ENCODE results near the gene TLE6.
A peak's percentile ranks its signal among the peaks of the same experiment; 100 is the strongest.

Gene TLE6

DNA sequence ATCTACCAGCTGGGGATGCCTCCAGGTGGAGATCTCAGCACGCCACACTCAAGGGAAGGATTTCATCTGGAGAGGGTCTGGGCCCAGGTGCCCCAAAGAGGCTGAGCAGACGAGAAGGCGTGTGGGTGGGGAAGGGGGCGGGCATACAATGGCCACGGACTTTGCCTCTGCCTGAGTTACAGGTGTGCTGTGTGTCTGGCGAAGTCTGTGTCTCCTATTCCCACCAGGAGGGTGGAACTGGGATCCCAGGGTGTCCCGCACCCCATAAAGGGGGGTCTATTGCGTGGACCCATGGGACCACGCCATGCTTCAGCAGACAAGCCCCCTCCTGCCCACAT, 48.2 kb downstream of the TLE6 start:
- Histone ChIP-seq H3K27ac (no peak overlapping the region), H3K4me3 (no peak overlapping the region), H3K4me1 (peaks cover 0 to 15% (median 14%) of the 10 kb centered on the region in 4 donors), H3K27me3 (peaks cover 3 to 56% of the 10 kb centered on the region in 2 donors), H3K36me3 (no peaks in the 10 kb centered on the region), H3K9me3 (no peaks in the 10 kb centered on the region)
- TF ChIP-seq, protein P1, sequence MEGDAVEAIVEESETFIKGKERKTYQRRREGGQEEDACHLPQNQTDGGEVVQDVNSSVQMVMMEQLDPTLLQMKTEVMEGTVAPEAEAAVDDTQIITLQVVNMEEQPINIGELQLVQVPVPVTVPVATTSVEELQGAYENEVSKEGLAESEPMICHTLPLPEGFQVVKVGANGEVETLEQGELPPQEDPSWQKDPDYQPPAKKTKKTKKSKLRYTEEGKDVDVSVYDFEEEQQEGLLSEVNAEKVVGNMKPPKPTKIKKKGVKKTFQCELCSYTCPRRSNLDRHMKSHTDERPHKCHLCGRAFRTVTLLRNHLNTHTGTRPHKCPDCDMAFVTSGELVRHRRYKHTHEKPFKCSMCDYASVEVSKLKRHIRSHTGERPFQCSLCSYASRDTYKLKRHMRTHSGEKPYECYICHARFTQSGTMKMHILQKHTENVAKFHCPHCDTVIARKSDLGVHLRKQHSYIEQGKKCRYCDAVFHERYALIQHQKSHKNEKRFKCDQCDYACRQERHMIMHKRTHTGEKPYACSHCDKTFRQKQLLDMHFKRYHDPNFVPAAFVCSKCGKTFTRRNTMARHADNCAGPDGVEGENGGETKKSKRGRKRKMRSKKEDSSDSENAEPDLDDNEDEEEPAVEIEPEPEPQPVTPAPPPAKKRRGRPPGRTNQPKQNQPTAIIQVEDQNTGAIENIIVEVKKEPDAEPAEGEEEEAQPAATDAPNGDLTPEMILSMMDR (IDR thresholded peaks at IDR 0.05), result no peak
- intact Hi-C loops (cut with DNase I; ENCODE audit: low total_unique reads), result no loop called here
- DNase-seq, result no peak

DNA sequence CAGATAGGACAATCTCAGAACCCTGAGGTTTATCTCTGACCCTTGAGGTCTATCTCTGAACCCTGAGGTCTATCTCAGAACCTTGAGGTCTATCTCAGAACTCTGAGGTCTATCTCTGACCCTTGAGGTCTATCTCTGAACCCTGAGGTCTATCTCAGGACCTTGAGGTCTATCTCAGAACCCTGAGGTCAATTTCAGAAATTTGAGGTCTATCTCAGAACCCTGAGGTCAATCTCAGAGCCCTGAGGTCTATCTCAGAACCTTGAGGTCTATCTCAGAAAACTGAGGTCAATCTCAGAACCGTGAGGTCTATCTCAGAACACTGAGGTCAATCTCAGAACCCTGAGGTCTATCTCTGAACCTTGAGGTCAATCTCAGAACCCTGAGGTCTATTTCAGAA, 49.4 kb downstream of the TLE6 start:
- intact Hi-C loops (cut with DNase I; ENCODE audit: low total_unique reads), result no loop called here
- no peak for DNase-seq
- H3K27ac ChIP-seq, result no peak overlapping the region
- peaks cover 0 to 15% (median 14%) of the 10 kb centered on the region in 4 donors for H3K4me1 ChIP-seq
- H3K36me3 ChIP-seq, result no peaks in the 10 kb centered on the region
- peaks cover 3 to 63% of the 10 kb centered on the region in 2 donors for H3K27me3 ChIP-seq
- TF ChIP-seq, protein P1 (IDR thresholded peaks at IDR 0.05), result no peak
- H3K9me3 ChIP-seq, result no peaks in the 10 kb centered on the region
- no peak overlapping the region for H3K4me3 ChIP-seq

DNA sequence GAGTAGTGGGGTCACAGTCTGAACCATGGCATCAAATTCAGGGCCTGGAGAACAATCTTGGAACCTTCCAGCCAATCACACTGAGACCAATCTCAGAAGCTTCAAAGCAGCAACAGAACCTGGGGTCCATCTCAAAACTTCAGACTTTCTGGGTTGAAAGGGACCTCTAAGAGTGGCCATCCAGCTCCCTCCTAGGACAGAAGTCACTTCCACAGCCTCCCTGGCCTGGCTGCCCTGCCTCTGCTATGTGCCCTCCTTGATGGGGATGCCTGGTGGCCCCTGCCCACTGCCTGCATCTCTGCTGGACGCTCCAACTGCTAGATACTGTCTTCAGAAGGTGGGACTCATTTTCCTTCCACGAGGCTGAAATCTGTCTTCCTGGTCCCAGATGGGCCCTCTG, 49.9 kb downstream of the TLE6 start:
- DNase-seq, result no peak
- no peak overlapping the region for H3K4me3 ChIP-seq
- intact Hi-C loops (cut with DNase I; ENCODE audit: low total_unique reads), result no loop called here
- TF ChIP-seq, protein P1 (IDR thresholded peaks at IDR 0.05), result no peak
- peaks cover 3 to 69% of the 10 kb centered on the region in 2 donors for H3K27me3 ChIP-seq
- H3K36me3 ChIP-seq, result no peaks in the 10 kb centered on the region
- no peaks in the 10 kb centered on the region for H3K9me3 ChIP-seq
- H3K4me1 ChIP-seq, result peaks cover 0 to 15% (median 14%) of the 10 kb centered on the region in 4 donors
- no peak overlapping the region for H3K27ac ChIP-seq

DNA sequence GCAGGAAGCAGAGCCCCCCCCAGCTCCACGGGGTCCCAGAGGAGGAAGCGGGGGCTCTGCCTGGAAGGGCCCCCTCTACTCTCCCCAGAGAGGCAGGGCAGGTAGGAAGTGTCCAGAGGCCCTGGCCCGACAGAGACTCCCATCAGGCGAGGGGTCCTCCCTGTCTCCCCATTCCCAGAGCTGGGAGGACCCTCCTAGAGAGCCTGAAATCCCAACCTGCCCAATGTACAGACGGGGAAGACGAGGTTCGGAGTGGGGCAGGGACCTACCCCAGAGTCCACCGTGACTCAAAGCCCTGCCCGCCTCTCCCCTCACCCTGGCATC, 50.6 kb downstream of the TLE6 start:
- Histone ChIP-seq H3K36me3 (no peaks in the 10 kb centered on the region), H3K9me3 (no peaks in the 10 kb centered on the region), H3K4me1 (peaks cover 0 to 15% (median 14%) of the 10 kb centered on the region in 4 donors), H3K27me3 (peaks cover 3 to 74% of the 10 kb centered on the region in 2 donors), H3K27ac (no peak overlapping the region), H3K4me3 (peak overlapping the region; percentile 52 to 65)
- TF ChIP-seq, protein P1 (IDR thresholded peaks at IDR 0.05), result no peak
- DNase-seq, result no peak
- intact Hi-C loops (cut with DNase I; ENCODE audit: low total_unique reads), result no loop called here

DNA sequence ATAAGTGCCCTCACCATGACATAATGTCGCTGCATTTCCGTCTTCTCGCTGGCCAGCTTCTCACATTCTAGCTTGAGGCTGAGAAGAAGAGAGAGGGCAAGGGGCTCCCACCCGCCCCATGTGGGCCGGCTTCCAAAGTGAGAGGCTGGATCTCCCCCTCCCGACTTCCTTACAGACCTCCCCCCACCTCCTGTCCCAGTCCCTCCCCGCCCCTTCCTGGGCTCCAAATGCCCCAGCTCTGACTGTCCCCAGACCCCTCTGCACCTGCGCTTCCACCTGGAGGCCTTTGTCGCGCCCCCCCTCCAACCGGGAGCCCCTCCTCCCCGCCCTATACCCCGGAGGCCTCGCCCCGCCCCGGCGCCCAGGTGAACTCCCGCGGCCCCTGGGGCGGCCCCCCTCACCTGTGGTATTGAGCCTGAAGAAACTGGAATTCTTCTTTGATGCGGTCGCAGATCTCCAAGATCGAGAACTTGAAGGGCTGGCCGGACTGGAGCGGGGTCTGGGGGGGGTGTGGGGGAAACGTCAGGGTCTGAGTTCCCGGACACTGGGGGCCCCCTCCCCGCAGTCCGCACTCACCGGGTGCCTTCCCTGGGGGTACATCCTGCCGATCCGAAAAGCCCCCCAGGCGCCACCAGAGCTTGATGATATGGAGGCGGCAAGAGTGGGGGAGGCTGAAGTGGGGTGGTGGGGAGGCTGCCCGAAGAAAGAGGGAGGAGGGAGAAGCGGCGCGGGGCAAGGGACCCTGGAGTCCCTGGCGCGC, 51.1 kb downstream of the TLE6 start:
- Histone ChIP-seq H3K9me3 (no peaks in the 10 kb centered on the region), H3K27me3 (peaks cover 3 to 76% of the 10 kb centered on the region in 2 donors), H3K4me3 (peak overlapping the region; percentile 52 to 65), H3K36me3 (no peaks in the 10 kb centered on the region), H3K27ac (peak overlapping the region; percentile 52), H3K4me1 (peaks cover 0 to 15% (median 14%) of the 10 kb centered on the region in 4 donors)
- intact Hi-C loops (cut with DNase I; ENCODE audit: low total_unique reads), result no loop called here
- TF ChIP-seq, protein P1 (IDR thresholded peaks at IDR 0.05), result no peak
- no peak for DNase-seq
